ENCODE measurements around the gene DGKD.
"Not testable (repeated sequence)": the region's sequence is repeated elsewhere in the genome, so short reads cannot be mapped to it uniquely, and the experiment has no call there.

Gene DGKD

GRCh38 chr2:233336091-233336490, 18.2 kb upstream of the DGKD start:
- not testable (repeated sequence) for H3K4me3 ChIP-seq (ENCODE audit: low read depth, low read length)

GRCh38 chr2:233336541-233336940, 17.8 kb upstream of the DGKD start:
- H3K4me3 ChIP-seq (ENCODE audit: low read depth, low read length), result no peak overlapping the region

DNA sequence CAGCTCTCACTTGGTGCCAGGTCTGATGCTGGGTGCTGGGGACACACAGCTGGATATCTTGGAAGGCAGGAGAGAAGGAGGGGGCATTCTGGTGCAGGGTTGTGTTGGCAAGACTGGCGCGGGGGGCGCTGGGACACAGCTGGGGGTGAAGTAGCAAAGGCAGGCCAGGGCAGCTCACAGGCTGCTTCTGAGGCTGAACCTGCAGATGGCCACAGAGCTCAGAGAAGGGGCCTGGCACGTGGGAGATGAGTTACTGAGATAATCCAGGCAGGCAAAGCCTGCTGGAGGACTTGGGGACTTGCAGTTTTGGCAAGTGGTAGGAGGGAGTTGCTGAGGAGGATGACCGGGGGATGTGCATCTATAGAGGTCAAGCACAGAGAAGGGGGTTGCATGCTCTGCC, 16.2 kb upstream of the DGKD start:
- no peak overlapping the region for H3K4me3 ChIP-seq (ENCODE audit: low read depth, low read length)

- no peak overlapping the region for H3K4me3 ChIP-seq (ENCODE audit: low read depth, low read length)
Observed at GRCh38 chr2:233338812-233339368, 15.4 kb upstream of the DGKD start.

DNA sequence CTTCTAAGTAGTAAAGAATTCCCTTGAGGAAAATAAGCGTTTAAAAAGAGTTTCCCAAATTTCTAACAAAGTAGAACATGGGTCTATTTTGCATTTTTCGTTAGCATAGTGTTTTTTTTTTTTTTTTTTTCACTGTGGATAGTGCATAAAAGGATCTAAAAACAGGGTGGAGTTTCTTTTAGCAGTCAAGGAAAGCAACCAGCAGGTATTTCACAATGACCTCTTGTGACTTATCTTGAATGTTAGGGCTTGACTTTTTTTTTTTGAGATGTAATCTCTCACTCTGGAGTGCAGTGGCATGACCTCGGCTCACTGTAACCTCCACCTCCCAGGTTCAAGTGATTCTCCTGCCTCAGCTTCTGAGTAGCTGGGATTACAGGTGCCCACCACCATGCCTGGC, 14.9 kb upstream of the DGKD start:
- H3K4me3 ChIP-seq (ENCODE audit: low read depth, low read length), result no peak overlapping the region

GRCh38 chr2:233341296-233341695, 13.0 kb upstream of the DGKD start:
- H3K4me3 ChIP-seq (ENCODE audit: low read depth, low read length), result no peak overlapping the region

DNA sequence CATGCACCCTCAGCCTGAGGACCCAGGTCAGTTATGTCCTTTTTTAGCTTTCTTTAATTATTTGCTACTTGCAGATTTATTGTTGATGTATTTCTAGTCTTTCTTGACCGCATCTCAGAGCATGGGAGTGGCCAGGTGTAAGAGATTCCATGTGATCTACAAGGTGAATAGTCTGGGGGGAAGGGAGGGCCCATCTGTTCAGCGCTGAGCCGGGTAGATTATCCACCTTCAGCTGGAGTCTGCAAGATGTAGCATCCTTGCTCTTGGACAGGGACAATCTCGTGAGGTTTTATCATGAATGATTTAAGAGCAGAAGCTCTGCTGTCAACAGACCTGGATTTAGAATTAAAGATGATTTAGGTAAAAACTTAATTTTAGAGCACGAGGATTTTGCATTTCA, 12.0 kb upstream of the DGKD start:
- no peak overlapping the region for H3K4me3 ChIP-seq (ENCODE audit: low read depth, low read length)

DNA sequence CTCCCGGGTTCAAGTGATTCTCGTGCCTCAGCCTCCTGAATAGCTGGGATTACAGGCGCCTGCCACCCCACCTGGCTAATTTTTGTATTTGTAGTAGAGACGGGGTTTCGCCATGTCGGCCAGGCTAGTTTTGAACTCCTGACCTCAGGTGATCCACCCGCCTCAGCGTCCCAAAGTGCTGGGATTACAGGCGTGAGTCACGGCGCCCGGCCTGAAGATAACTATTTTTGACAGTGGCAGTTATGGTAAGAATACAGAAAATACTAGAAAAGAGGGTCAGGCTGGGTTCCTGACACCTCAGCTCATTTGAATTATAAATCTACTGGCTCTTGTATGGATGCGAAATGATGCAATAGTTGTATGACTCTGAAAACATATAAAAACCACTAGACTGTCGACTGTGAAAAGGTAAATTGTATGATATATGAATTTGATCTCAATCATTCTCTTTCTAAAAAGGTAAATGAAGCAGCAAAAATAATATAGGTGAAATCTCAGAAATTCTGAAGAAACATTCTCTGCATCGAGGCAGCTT, 11.1 kb upstream of the DGKD start:
- H3K4me3 ChIP-seq (ENCODE audit: low read depth, low read length), result no peak overlapping the region

DNA sequence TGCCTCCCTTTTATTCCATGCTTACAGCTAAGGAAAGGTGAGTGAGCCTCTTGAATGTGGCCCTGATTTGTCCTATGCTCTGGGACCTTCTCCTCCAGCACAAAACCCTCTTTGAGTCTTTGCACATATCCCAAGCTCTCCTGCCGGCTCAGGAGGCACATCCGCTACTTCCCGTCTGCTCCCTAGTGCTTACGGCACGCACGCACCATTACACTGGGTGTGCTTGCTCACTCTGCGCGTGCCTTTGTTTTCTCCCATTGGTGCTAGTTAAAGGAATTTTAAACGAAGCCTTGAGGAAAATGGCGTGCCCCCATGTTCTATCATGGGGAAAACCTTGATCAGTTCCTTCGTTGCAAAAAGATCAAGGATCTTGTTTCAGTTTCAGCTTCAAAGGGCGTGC, 7.9 kb upstream of the DGKD start:
- H3K4me3 ChIP-seq (ENCODE audit: low read depth, low read length), result no peak overlapping the region

DNA sequence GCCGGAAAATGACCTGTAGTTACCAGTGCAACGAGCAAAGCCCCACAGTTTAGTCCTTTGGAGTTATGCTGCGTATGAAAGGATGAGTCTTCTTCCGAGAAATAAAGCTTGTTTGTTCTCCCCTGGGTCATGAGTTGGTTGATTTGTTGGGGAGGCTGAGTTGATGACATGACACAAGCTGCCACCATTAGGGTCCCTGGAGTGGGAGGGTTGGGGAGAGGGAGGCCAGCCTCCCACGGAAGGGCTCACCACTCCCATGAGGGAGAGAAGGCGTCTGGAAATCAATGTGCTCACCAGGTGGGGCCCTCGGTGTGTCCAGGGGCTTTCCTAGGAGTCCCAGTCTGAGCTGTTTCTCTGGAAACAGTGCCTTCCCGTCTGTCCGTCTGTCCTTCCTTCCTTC, 7.4 kb upstream of the DGKD start:
- H3K4me3 ChIP-seq (ENCODE audit: low read depth, low read length), result no peak overlapping the region

DNA sequence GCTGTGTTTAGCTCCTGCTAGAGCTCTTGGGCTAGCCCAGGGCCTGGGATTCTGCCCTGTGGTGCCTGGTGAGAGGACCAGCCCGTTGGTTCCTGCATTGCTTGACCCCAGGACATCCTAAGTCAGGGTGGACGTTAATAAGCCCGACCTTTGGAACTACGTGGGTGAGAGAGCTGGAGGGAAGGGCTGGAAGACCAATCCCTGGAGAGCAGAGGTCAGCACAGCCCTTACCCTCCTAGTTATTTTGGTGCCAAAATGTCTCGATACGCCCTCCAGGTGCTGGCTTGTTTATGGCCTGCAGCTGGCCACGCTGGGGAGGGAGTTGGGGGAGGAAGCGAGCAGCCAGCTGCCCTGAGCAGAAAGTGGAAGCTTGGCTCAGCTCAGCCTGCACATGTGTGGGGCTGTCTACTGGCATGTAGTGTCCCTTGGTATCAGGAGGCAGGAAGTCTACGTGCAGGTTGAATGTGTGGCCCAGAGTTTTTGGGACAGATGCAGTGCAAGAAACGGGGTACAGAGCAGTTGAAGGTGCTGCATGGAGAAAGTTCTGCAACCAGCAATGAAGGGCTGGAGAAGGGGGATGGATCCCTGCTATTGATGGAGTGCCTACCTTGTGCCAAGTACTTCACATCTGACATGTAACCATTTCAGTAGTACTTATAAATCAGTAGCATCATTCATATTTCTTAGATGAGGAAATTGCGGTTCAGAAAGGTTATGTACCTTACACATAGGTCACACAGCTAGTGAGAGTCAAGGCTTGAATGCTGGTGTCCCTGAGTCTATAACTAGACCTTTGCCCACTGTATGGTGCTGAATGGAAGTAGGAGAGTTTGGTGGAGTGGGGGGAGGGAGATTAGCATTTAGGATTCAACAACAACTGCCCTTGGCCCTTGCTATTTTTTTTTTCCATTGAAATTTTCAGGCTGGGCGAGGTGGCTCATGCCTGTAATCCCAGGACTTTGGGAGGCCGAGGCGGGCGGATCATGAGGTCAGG, 5.0 kb upstream of the DGKD start:
- H3K4me3 ChIP-seq (ENCODE audit: low read depth, low read length), result no peak overlapping the region

DNA sequence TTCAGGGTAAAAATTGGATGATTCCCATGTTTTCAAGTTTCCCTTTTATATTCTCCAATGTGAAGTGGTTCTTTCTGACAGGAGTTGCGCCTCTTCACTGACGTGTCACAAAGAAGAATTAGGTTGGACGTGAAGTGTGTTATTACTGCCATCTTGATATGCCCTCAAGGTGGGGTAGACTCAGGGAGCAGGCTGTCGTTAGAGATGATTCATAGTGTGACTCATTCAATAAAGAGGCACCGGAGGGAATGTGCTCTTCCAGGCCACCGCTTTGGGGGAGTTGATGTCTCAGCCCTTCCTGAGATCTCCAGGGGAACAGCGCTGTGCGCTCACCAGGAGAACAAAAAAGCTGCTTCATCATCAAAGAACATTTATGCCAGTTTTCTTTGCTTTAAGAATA, 3.6 kb upstream of the DGKD start:
- no peak overlapping the region for H3K4me3 ChIP-seq (ENCODE audit: low read depth, low read length)

DNA sequence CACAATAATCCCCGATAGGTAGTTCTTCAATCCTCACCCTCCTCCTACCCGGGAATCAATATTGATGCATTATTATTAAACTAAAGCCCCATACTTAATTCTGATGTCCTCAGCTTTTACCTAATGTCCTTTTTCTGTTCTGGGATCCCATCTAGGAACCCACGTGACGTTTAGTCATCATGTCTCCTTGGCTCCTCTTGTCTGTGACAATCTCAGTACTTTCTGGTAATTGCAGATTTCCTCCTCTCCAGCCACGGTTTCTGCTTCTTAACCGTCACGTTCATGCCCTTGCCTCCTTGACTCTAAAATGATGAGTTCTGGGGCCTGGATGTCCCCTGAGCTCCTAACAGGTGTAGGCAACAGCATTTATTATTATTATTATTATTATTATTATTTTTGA, 2.9 kb upstream of the DGKD start:
- H3K4me3 ChIP-seq (ENCODE audit: low read depth, low read length), result no peak overlapping the region

- no peak overlapping the region for H3K4me3 ChIP-seq (ENCODE audit: low read depth, low read length)
Observed at GRCh38 chr2:233352141-233352842, 2.0 kb upstream of the DGKD start.

GRCh38 chr2:233353101-233353768, 1.1 kb upstream of the DGKD start:
- H3K4me3 ChIP-seq (ENCODE audit: low read depth, low read length), result peak overlapping the region; percentile 45

DNA sequence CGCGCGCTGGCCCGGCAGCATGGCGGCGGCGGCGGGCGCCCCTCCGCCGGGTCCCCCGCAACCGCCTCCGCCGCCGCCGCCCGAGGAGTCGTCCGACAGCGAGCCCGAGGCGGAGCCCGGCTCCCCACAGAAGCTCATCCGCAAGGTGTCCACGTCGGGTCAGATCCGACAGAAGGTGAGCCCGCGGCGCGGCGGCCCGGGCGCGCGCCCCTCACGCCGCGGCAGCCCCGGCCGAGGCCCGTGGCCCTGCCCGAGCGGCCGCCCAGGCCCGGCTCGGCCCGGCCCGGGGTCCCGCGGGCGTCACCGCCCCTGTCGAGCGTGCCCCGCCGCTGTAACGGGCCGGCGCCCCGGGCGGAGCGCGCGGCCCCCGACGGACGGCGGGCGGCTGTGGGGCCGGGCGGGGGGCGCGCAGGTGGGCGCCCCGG, 218 bp downstream of the DGKD start:
- peak overlapping the region; percentile 65 for H3K4me3 ChIP-seq (ENCODE audit: low read depth, low read length)

DNA sequence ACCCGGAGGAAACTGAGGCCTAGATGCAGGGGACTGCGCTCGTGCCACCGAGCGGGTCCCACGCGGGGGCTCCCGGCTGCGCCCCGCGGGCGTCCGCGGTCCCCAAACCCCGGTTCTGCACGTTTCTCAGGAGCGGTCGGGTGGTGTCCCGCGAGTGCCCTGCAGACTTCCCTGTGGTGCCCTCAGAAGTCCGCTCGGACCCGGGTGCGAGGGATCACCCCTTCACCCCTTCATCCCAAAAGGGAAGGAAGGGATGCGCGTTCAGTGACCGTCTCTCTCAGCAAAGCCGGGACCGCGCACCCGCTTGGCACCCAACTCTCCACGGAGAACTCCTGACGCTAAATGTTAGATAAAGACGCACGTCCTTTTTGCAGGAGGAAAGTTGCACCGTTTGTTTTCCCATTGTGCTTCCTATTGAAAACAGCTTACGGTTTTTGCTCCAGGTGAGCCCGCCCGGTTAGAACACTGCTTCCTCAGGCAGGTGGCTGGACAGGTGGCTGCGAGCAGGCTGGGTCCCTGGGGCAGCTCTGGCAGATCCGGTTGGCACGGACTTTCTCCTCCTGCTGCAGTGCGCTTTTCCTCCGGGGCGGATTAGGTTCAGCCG, 779 bp downstream of the DGKD start:
- H3K4me3 ChIP-seq (ENCODE audit: low read depth, low read length), result peak overlapping the region; percentile 65

- no peak overlapping the region for H3K4me3 ChIP-seq (ENCODE audit: low read depth, low read length)
Observed at GRCh38 chr2:233355916-233356315, 1.6 kb downstream of the DGKD start.

GRCh38 chr2:233356546-233357308, 2.4 kb downstream of the DGKD start:
- no peak overlapping the region for H3K4me3 ChIP-seq (ENCODE audit: low read depth, low read length)

- no peak overlapping the region for H3K4me3 ChIP-seq (ENCODE audit: low read depth, low read length)
Observed at GRCh38 chr2:233358335-233358734, 4.0 kb downstream of the DGKD start.
